Activated CD4-positive, CD25-positive, alpha-beta regulatory T cell treated with anti-CD3 and anti-CD28 coated beads, Interleukin-2, amount 50 U/mL, for 24 hours (primary cell): ENCODE data around the gene RELN.
A peak's percentile ranks its signal among the peaks of the same experiment; 100 is the strongest.

Source experiments
- ATAC-seq, 2 donors: fragments of 150-1000 bp; cut with Tn5 transposase; one replicate each; pipeline ENCODE4 v1.10.0; 2021; ENCODE audit warnings: mild to moderate bottlenecking in 1 of 2, moderate library complexity in 1 of 2

The RELN gene

GRCh38 chr7:103893350-103893749 is 96.1 kb downstream of the RELN start:
- no peak for ATAC-seq

- no peak for ATAC-seq
These were observed 100.0 kb downstream of the RELN start for GRCh38 chr7:103889451-103889850.

GRCh38 chr7:103888603-103889153 is 100.8 kb downstream of the RELN start:
- ATAC-seq = peak in 1 of 2 donors; percentile 21

GRCh38 chr7:103887853-103888602 is 101.4 kb downstream of the RELN start:
- ATAC-seq = no peak

- no peak for ATAC-seq
These were observed 102.4 kb downstream of the RELN start for GRCh38 chr7:103887050-103887449.

GRCh38 chr7:103879928-103880600 is 109.4 kb downstream of the RELN start:
- no peak for ATAC-seq

GRCh38 chr7:103879411-103879810 is 110.0 kb downstream of the RELN start:
- no peak for ATAC-seq

- no peak for ATAC-seq
These were observed 111.9 kb downstream of the RELN start for GRCh38 chr7:103877565-103877964.

GRCh38 chr7:103875718-103876117 is 113.7 kb downstream of the RELN start:
- no peak for ATAC-seq

- ATAC-seq = no peak
These were observed 118.0 kb downstream of the RELN start for GRCh38 chr7:103871473-103871872.

GRCh38 chr7:103870664-103871063 is 118.8 kb downstream of the RELN start:
- no peak for ATAC-seq

- no peak for ATAC-seq
These were observed 121.6 kb downstream of the RELN start for GRCh38 chr7:103867874-103868273.

GRCh38 chr7:103866919-103867318 is 122.5 kb downstream of the RELN start:
- ATAC-seq = no peak

- no peak for ATAC-seq
These were observed 124.0 kb downstream of the RELN start for GRCh38 chr7:103865442-103865841.

GRCh38 chr7:103862302-103863035 is 127.0 kb downstream of the RELN start:
- no peak for ATAC-seq

GRCh38 chr7:103859709-103860108 is 129.7 kb downstream of the RELN start:
- no peak for ATAC-seq

GRCh38 chr7:103857435-103857834 is 132.0 kb downstream of the RELN start:
- ATAC-seq = no peak

- no peak for ATAC-seq
These were observed 132.5 kb downstream of the RELN start for GRCh38 chr7:103856929-103857328.

GRCh38 chr7:103855671-103856070 is 133.8 kb downstream of the RELN start:
- no peak for ATAC-seq

- ATAC-seq = no peak
These were observed 134.8 kb downstream of the RELN start for GRCh38 chr7:103854611-103855010.

GRCh38 chr7:103851357-103851756 is 138.1 kb downstream of the RELN start:
- ATAC-seq = no peak

GRCh38 chr7:103843689-103844480 is 145.6 kb downstream of the RELN start:
- no peak for ATAC-seq

GRCh38 chr7:103833401-103833800 is 156.1 kb downstream of the RELN start:
- ATAC-seq = no peak
